ENCODE measurements around the gene CETN1.

DNA sequence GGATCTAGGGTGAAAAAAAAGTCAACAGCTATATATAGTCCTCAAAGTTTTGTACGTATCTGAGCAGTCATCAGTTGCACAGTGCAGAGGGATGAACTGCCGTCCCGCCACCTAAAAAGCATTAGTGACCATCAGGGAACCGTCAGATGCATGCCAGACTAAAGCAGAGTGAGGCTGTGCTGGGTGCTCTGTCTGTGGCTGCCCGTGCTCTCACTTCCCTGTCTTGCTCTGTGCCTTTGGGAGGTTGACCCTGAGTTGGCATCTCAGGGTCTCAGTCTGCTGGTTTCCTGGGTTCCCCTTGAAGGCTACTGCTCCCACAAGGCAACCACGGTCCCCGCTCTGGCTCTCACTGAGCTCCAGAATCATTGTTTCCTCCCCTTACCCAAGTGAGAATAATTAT, 27.8 kb downstream of the CETN1 start:
- TF ChIP-seq CTCF (IDR thresholded peaks at IDR 0.05; ENCODE audit: low read depth, low read length), result no peak
- no peak for TF ChIP-seq EZH2phosphoT487 (IDR thresholded peaks at IDR 0.05; ENCODE audit: low read depth)
